CD14-positive monocyte (primary cell): ENCODE results near the gene BCL3. TPM values are rescaled to one million over a fixed set of nuclear protein-coding genes. Genes with fewer than 3 reads are reported as not detected.
A peak's percentile ranks its signal among the peaks of the same experiment; 100 is the strongest.

Experiments used
- DNase-seq, 3 donors: peaks; one replicate each; pipeline ENCODE4 v3.0.0-alpha.2; 2011 to 2022
- H2AFZ ChIP-seq: 2 replicates; pipeline ENCODE4 v1.6.0; 2012; ENCODE audit warnings: mild to moderate bottlenecking, low read depth, low read length, inconsistent platforms; ENCODE audit not compliant: insufficient read depth, poor library complexity, severe bottlenecking
- H3K27ac ChIP-seq, 2 donors: 1 replicate in 1 of 2; 2 replicates in 1 of 2; pipeline ENCODE4 v1.5.1; 2012 to 2013; ENCODE audit warnings: low read length in 2 of 2, control low read depth in 1 of 2, inconsistent platforms in 1 of 2, low read depth in 1 of 2, mild to moderate bottlenecking in 1 of 2
- H3K27me3 ChIP-seq, 2 donors: one replicate each; pipeline versions ENCODE4 v1.6.0 to v1.6.1; 2011 to 2013; ENCODE audit warnings: low read length in 2 of 2; ENCODE audit not compliant: control insufficient read depth in 2 of 2, insufficient read depth in 2 of 2
- H3K36me3 ChIP-seq, 2 donors: replicated peaks in 1 of 2; 1 replicate in 1 of 2; 2 replicates in 1 of 2; pipeline versions ENCODE4 v1.5.1 to v1.6.1; 2012 to 2013; ENCODE audit warnings: low read length in 2 of 2, control low read depth in 1 of 2, inconsistent platforms in 1 of 2, mild to moderate bottlenecking in 1 of 2; ENCODE audit not compliant: insufficient read depth in 2 of 2, control insufficient read depth in 1 of 2
- H3K4me1 ChIP-seq, 2 donors: 1 replicate in 1 of 2; 2 replicates in 1 of 2; pipeline versions ENCODE4 v1.5.1 to v1.6.1; 2012 to 2013; ENCODE audit warnings: low read length in 2 of 2, control low read depth in 1 of 2, inconsistent platforms in 1 of 2, mild to moderate bottlenecking in 1 of 2, moderate library complexity in 1 of 2; ENCODE audit not compliant: insufficient read depth in 2 of 2, control insufficient read depth in 1 of 2
- H3K4me2 ChIP-seq: replicated peaks from 2 replicates; pipeline ENCODE3; 2012; ENCODE audit warnings: low read length, moderate library complexity, mild to moderate bottlenecking; ENCODE audit not compliant: poor library complexity, severe bottlenecking; ENCODE audit errors: extremely low read depth
- H3K4me3 ChIP-seq, 3 experiments: fragments of 200-600 bp in 1 of 3; sonication (generic) in 1 of 3; replicated peaks in 1 of 3; 1 replicate in 2 of 3; 2 replicates in 1 of 3; pipeline ENCODE4 v1.5.1; 2011 to 2013; ENCODE audit warnings: low read length in 3 of 3, mild to moderate bottlenecking in 3 of 3, control low read depth in 2 of 3, low read depth in 2 of 3, inconsistent platforms in 1 of 3, moderate library complexity in 1 of 3
- H3K79me2 ChIP-seq: 2 replicates; pipeline ENCODE4 v1.6.0; 2012; ENCODE audit warnings: mild to moderate bottlenecking, control low read depth, inconsistent platforms, low read length, moderate library complexity; ENCODE audit not compliant: insufficient read depth
- H3K9ac ChIP-seq: 2 replicates; pipeline ENCODE4 v1.6.0; 2017; ENCODE audit warnings: low read length, mild to moderate bottlenecking; ENCODE audit not compliant: insufficient read depth, poor library complexity, severe bottlenecking
- H3K9me3 ChIP-seq, 2 donors: replicated peaks in 1 of 2; 1 replicate in 1 of 2; 2 replicates in 1 of 2; pipeline versions ENCODE4 v1.5.1 to v1.6.1; 2012 to 2013; ENCODE audit warnings: low read length in 2 of 2, control low read depth in 1 of 2; ENCODE audit not compliant: control insufficient read depth in 1 of 2, insufficient read depth in 1 of 2
- H4K20me1 ChIP-seq: 2 replicates; pipeline ENCODE4 v1.6.0; 2012; ENCODE audit warnings: mild to moderate bottlenecking, low read length, control low read depth, moderate library complexity; ENCODE audit not compliant: insufficient read depth
- H3K27ac Mint-ChIP-seq, 7 donors: one replicate each; pipeline ENCODE4 v1.8.0; 2020; ENCODE audit warnings: mild to moderate bottlenecking in 7 of 7, mixed read lengths in 7 of 7, moderate library complexity in 6 of 7, inconsistent platforms in 2 of 7
- H3K27me3 Mint-ChIP-seq, 3 donors: one replicate each; pipeline ENCODE4 v1.8.0; 2021 to 2022; ENCODE audit warnings: low read depth in 3 of 3, mild to moderate bottlenecking in 3 of 3, mixed read lengths in 3 of 3, moderate library complexity in 3 of 3, inconsistent platforms in 1 of 3
- H3K36me3 Mint-ChIP-seq, 2 donors: one replicate each; pipeline ENCODE4 v1.8.0; 2020; ENCODE audit warnings: mixed read lengths in 2 of 2, inconsistent platforms in 1 of 2, mild to moderate bottlenecking in 1 of 2
- H3K4me1 Mint-ChIP-seq: one replicate; pipeline ENCODE4 v1.8.0; 2020; ENCODE audit warnings: mild to moderate bottlenecking, mixed read lengths
- H3K4me3 Mint-ChIP-seq, 2 donors: one replicate each; pipeline ENCODE4 v1.8.0; 2020; ENCODE audit warnings: mild to moderate bottlenecking in 2 of 2, mixed read lengths in 2 of 2, moderate library complexity in 1 of 2
- H3K9me3 Mint-ChIP-seq, 7 donors: one replicate each; pipeline ENCODE4 v1.8.0; 2020 to 2022; ENCODE audit warnings: mixed read lengths in 7 of 7, mild to moderate bottlenecking in 6 of 7, moderate library complexity in 6 of 7, inconsistent platforms in 2 of 7
- CTCF ChIP-seq: fragments of 200-600 bp; IDR thresholded peaks from one replicate; pipeline ENCODE4 v1.8.0; 2022; ENCODE audit warnings: antibody characterized with exemption, mild to moderate bottlenecking
- WGBS: methylation state at CpG from one replicate; pipeline ENCODE4 v1.1.5; 2013; ENCODE audit warnings: missing lambda C conversion rate; ENCODE audit not compliant: insufficient coverage; 5-methylcytosine and 5-hydroxymethylcytosine counted together
- intact Hi-C, 2 donors: fragments of 100-400 bp; cut with micrococcal nuclease; formaldehyde crosslinking; loops; one replicate each; pipeline versions ENCODE4 v1.15.0 to v1.15.1; 2023
- polyA plus RNA-seq, 3 donors: library from polyadenylated mRNA; depleted of rRNA in 1 of 3; unstranded in 2 of 3; stranded (reverse) in 1 of 3; fragments of 300-500 nt in 2 of 3; fragments of >200 nt in 1 of 3; fragmentation: Illumina TruSeq in 2 of 3; gene quantifications; 1 replicate in 2 of 3; 2 replicates in 1 of 3; pipeline ENCODE4 v1.2.3, GENCODE V29; 2012 to 2021

The BCL3 gene
- polyA plus RNA-seq, 3 donors, result 18.7 to 160 (median 23.1) TPM

DNA sequence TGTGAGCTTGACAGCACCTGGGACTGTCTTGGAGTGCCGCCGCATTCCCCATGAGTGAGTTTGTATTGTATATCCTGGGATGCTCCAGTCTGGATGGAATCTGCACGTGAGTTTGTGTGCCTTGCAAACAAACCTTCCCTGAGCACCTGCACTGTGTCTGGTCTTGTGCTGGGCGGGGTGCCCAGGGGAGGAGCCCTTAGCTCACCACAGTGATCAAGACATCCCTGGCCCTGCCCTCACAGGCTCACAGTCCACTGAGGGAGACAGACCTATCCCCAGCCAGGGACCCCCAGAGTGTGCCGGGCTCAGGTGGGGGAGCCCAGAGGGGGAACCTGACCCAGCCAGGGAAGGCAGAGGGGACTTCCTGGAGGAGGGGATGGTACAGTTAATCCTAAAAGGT is 58.7 kb downstream of the BCL3 start:
- H2AFZ ChIP-seq, result no peak overlapping the region
- Mint-ChIP-seq H3K36me3 (no peaks in the 10 kb centered on the region), H3K27me3 (peaks cover 21 to 35% (median 27%) of the 10 kb centered on the region in 3 donors), H3K4me3 (no peak overlapping the region), H3K9me3 (peaks cover 0 to 13% (median 5%) of the 10 kb centered on the region in 7 donors), H3K27ac (peak overlapping the region in 1 of 7 donors; percentile 28), H3K4me1 (peaks cover 12% of the 10 kb centered on the region)
- no peak for DNase-seq
- no peak overlapping the region for H3K9ac ChIP-seq
- 89% methylated on average over 5 of the region's 5 CpGs for WGBS
- no peaks in the 10 kb centered on the region for H3K79me2 ChIP-seq
- no peak overlapping the region for H3K27ac ChIP-seq
- no peak overlapping the region for H3K4me2 ChIP-seq
- intact Hi-C loops, result no loop called here
- H3K9me3 ChIP-seq, result peaks cover 0 to 5% of the 10 kb centered on the region in 2 donors
- H3K4me1 ChIP-seq, result peaks cover 6 to 10% of the 10 kb centered on the region in 2 donors
- no peaks in the 10 kb centered on the region for H3K36me3 ChIP-seq
- H3K4me3 ChIP-seq, result no peak overlapping the region
- no peak for TF ChIP-seq CTCF
- H3K27me3 ChIP-seq, result peaks cover 3 to 19% of the 10 kb centered on the region in 2 donors
- no peaks in the 10 kb centered on the region for H4K20me1 ChIP-seq

GRCh38 chr19:44807652-44808462 is 59.3 kb downstream of the BCL3 start:
- H3K9ac ChIP-seq, result peak overlapping the region; percentile 27
- no CpG with 5 or more reads among the region's 14 CpGs for WGBS
- no peaks in the 10 kb centered on the region for H3K36me3 ChIP-seq
- intact Hi-C loops, result no loop called here
- peak overlapping the region; percentile 65 for H3K4me2 ChIP-seq
- peaks cover 12% of the 10 kb centered on the region for H3K4me1 Mint-ChIP-seq
- H4K20me1 ChIP-seq, result no peaks in the 10 kb centered on the region
- H3K4me1 ChIP-seq, result peaks cover 6 to 10% of the 10 kb centered on the region in 2 donors
- peak; percentile 22 for TF ChIP-seq CTCF
- DNase-seq, result peak in 2 of 3 donors; percentile 5 to 23
- H3K27ac Mint-ChIP-seq, result peak overlapping the region in 2 of 7 donors; percentile 8 to 19
- peak overlapping the region in 1 of 2 donors; percentile 84 for H3K4me3 Mint-ChIP-seq
- no peak overlapping the region for H3K4me3 ChIP-seq
- H2AFZ ChIP-seq, result peak overlapping the region; percentile 66
- H3K9me3 ChIP-seq, result peaks cover 0 to 5% of the 10 kb centered on the region in 2 donors
- no peak overlapping the region for H3K27ac ChIP-seq
- no peaks in the 10 kb centered on the region for H3K36me3 Mint-ChIP-seq
- no peaks in the 10 kb centered on the region for H3K79me2 ChIP-seq
- peaks cover 0 to 13% (median 5%) of the 10 kb centered on the region in 7 donors for H3K9me3 Mint-ChIP-seq
- peaks cover 21 to 35% (median 25%) of the 10 kb centered on the region in 3 donors for H3K27me3 Mint-ChIP-seq
- H3K27me3 ChIP-seq, result peaks cover 3 to 19% of the 10 kb centered on the region in 2 donors
